Adrenal gland (tissue), 12 donors: Measurements from ENCODE around the gene PSORS1C1. TPM values are rescaled to one million over a fixed set of nuclear protein-coding genes. Genes with fewer than 3 reads are reported as not detected.

ENCODE experiments used
- DNase-seq, 7 donors: peaks; one replicate each; pipeline ENCODE4 v3.0.0-alpha.2; 2019 to 2020
- H3K27ac ChIP-seq, 5 donors: fragments of 200-600 bp; sonication (generic) in 4 of 5; 1 replicate in 3 of 5; 2 replicates in 2 of 5; pipeline versions ENCODE4 v1.5.1 to v1.8.0; 2016 to 2020; ENCODE audit warnings: mild to moderate bottlenecking in 1 of 5
- H3K27me3 ChIP-seq: fragments of 200-600 bp; 2 replicates; pipeline ENCODE4 v1.8.0; 2021
- H3K36me3 ChIP-seq, 2 donors: fragments of 200-600 bp; replicated peaks in 1 of 2; 1 replicate in 1 of 2; 2 replicates in 1 of 2; pipeline versions ENCODE4 v1.5.1 to v1.8.0; 2018 to 2022
- H3K4me1 ChIP-seq, 2 donors: fragments of 200-600 bp; replicated peaks in 1 of 2; 1 replicate in 1 of 2; 2 replicates in 1 of 2; pipeline versions ENCODE4 v1.5.1 to v1.8.0; 2018 to 2021
- H3K4me3 ChIP-seq, 4 donors: fragments of 200-600 bp; sonication (generic) in 3 of 4; one replicate each; pipeline ENCODE4 v1.5.1; 2016 to 2018
- H3K9me3 ChIP-seq, 3 donors: fragments of 200-600 bp; sonication (generic) in 1 of 3; replicated peaks in 1 of 3; 1 replicate in 2 of 3; 2 replicates in 1 of 3; pipeline versions ENCODE4 v1.5.1 to v1.8.0; 2016 to 2021
- CTCF ChIP-seq, 6 experiments: fragments of 450-650 bp in 4 of 6; fragments of 200-600 bp in 2 of 6; sonication (generic) in 1 of 6; IDR thresholded peaks; 1 replicate in 5 of 6; 2 replicates in 1 of 6; pipeline versions ENCODE4 v1.5.1 to v1.8.0; 2016 to 2021; ENCODE audit warnings: antibody characterized with exemption in 6 of 6, mild to moderate bottlenecking in 2 of 6, moderate library complexity in 1 of 6
- POLR2A ChIP-seq, 2 donors: fragments of 450-650 bp; IDR thresholded peaks; one replicate each; pipeline ENCODE4 v1.6.1; 2017; ENCODE audit warnings: antibody characterized with exemption in 2 of 2, mild to moderate bottlenecking in 2 of 2, moderate library complexity in 1 of 2
- WGBS, 4 donors: extraction: QIAGEN DNeasy Blood & Tissue Kit in 2 of 4; methylation state at CpG; one replicate each; pipeline versions ENCODE4 v1.1.5 to v1.1.7; 2013 to 2017; 5-methylcytosine and 5-hydroxymethylcytosine counted together
- intact Hi-C, 2 donors: fragments of 100-400 bp; cut with DNase I; formaldehyde crosslinking; loops; one replicate each; pipeline versions ENCODE4 v1.14.1 to v1.15.0; 2022 to 2023
- polyA plus RNA-seq, 3 donors: library from polyadenylated mRNA; stranded (reverse); fragments of 200-250 nt in 2 of 3; fragments of 350-450 nt in 1 of 3; fragmentation: Illumina TruSeq in 1 of 3; extraction: RNeasy Lipid Tissue Mini Kit (QIAGEN cat#74804) in 1 of 3; gene quantifications; one replicate each; pipeline ENCODE4 v1.2.3, GENCODE V29; 2013 to 2014
- total RNA-seq, 9 donors: library from RNA; depleted of rRNA in 4 of 9; stranded (reverse); fragments of >200 nt in 4 of 9; fragments of 120-200 nt in 1 of 9; fragmentation: NEBNext Ultra II Directional in 1 of 9; extraction: Animal tissue kit (Norgen Biotek cat#: 25700) in 1 of 9; gene quantifications; one replicate each; pipeline versions ENCODE4 v1.1.0 to v1.2.4, GENCODE V29; 2013 to 2023
- donor health status: healthy with polysubstance abuse.
- donor health status: Bipolar disorder and iron deficiency.
- donor health status: DM: yes; HTN: yes; CAD: no.
- donor health status: DM: no; HTN: no; CAD: no.
- donor health status: DM: no; HTN: no; CAD: no.
- donor health status: DM: yes; HTN: yes; CAD: no.

PSORS1C1 gene
- total and polyA plus RNA-seq, 12 donors: 0.06 to 5.1 (median 0.61) TPM

- no peak overlapping the region for H3K4me3 ChIP-seq
- TF ChIP-seq CTCF (IDR thresholded peaks at IDR 0.05): peak in 4 of 6 experiments; percentile 12 to 34 (median 28)
- no peak for TF ChIP-seq POLR2A (IDR thresholded peaks at IDR 0.05)
- H3K36me3 ChIP-seq: no peaks in the 10 kb centered on the region
- DNase-seq: peak in 4 of 7 donors; percentile 23 to 71 (median 50)
- 35 to 57% (median 51%) methylated on average over 6 of the region's 6 CpGs for WGBS, 4 donors
- intact Hi-C loops: no loop called here
- no peak overlapping the region for H3K27ac ChIP-seq
- H3K9me3 ChIP-seq: no peaks in the 10 kb centered on the region
- no peaks in the 10 kb centered on the region for H3K27me3 ChIP-seq
- peaks cover 10 to 11% of the 10 kb centered on the region in 2 donors for H3K4me1 ChIP-seq
Measured at GRCh38 chr6:31070711-31071197, 43.8 kb upstream of the PSORS1C1 start.

- H3K9me3 ChIP-seq: no peaks in the 10 kb centered on the region
- WGBS, 4 donors: 81 to 92% (median 87%) methylated on average over 4 of the region's 4 CpGs
- H3K36me3 ChIP-seq: no peaks in the 10 kb centered on the region
- H3K27ac ChIP-seq: no peak overlapping the region
- intact Hi-C loops: no loop called here
- no peak for TF ChIP-seq POLR2A (IDR thresholded peaks at IDR 0.05)
- no peak for TF ChIP-seq CTCF (IDR thresholded peaks at IDR 0.05)
- peaks cover 10 to 11% of the 10 kb centered on the region in 2 donors for H3K4me1 ChIP-seq
- DNase-seq: no peak
- no peaks in the 10 kb centered on the region for H3K27me3 ChIP-seq
- H3K4me3 ChIP-seq: no peak overlapping the region
Measured at GRCh38 chr6:31074401-31074800, 40.2 kb upstream of the PSORS1C1 start.

GRCh38 chr6:31075528-31075927 lies 39.1 kb upstream of the PSORS1C1 start:
- Histone ChIP-seq H3K4me3 (no peak overlapping the region), H3K4me1 (peaks cover 10 to 14% of the 10 kb centered on the region in 2 donors), H3K9me3 (no peaks in the 10 kb centered on the region), H3K27ac (no peak overlapping the region), H3K36me3 (no peaks in the 10 kb centered on the region), H3K27me3 (no peaks in the 10 kb centered on the region)
- 42 to 67% (median 55%) methylated on average over 1 of the region's 1 CpG for WGBS, 4 donors
- DNase-seq: peak in 1 of 7 donors; percentile 51
- no peak for TF ChIP-seq POLR2A (IDR thresholded peaks at IDR 0.05)
- TF ChIP-seq CTCF (IDR thresholded peaks at IDR 0.05): no peak
- intact Hi-C loops: loop anchor here (5.0 kb wide), 2 partner anchors 153 to 158 kb away; no protein-coding TSS in a partner anchor

GRCh38 chr6:31076611-31077010 lies 38.0 kb upstream of the PSORS1C1 start:
- intact Hi-C loops: loop anchor here (5.0 kb wide), 2 partner anchors 154 to 159 kb away; no protein-coding TSS in a partner anchor
- Histone ChIP-seq H3K4me3 (no peak overlapping the region), H3K4me1 (peaks cover 10 to 14% of the 10 kb centered on the region in 2 donors), H3K36me3 (no peaks in the 10 kb centered on the region), H3K9me3 (no peaks in the 10 kb centered on the region), H3K27ac (no peak overlapping the region), H3K27me3 (no peaks in the 10 kb centered on the region)
- 85 to 94% (median 86%) methylated on average over 4 of the region's 4 CpGs for WGBS, 4 donors
- no peak for DNase-seq
- TF ChIP-seq CTCF (IDR thresholded peaks at IDR 0.05) (no peak), POLR2A (IDR thresholded peaks at IDR 0.05) (no peak)
